HFFc6 (cell line): ENCODE results near the gene SDCCAG8. TPM values are rescaled to one million over a fixed set of nuclear protein-coding genes. Genes with fewer than 3 reads are reported as not detected.
A peak's percentile ranks its signal among the peaks of the same experiment; 100 is the strongest.

Experiments
- DNase-seq: peaks from one replicate; pipeline ENCODE4 v3.0.0-alpha.2; 2018
- H3K27ac Mint-ChIP-seq: 2 replicates; pipeline ENCODE4 v1.8.0; 2020; ENCODE audit warnings: mild to moderate bottlenecking, mixed read lengths
- H3K27me3 Mint-ChIP-seq: 2 replicates; pipeline ENCODE4 v1.8.0; 2021; ENCODE audit warnings: mild to moderate bottlenecking, moderate library complexity, mixed read lengths; ENCODE audit not compliant: insufficient read depth
- H3K36me3 Mint-ChIP-seq: 2 replicates; pipeline ENCODE4 v1.8.0; 2021; ENCODE audit warnings: low read depth, mixed read lengths
- H3K4me1 Mint-ChIP-seq: 2 replicates; pipeline ENCODE4 v1.8.0; 2020; ENCODE audit warnings: low read depth, mixed read lengths
- H3K4me3 Mint-ChIP-seq: 2 replicates; pipeline ENCODE4 v1.8.0; 2020; ENCODE audit warnings: mild to moderate bottlenecking, moderate library complexity, mixed read lengths
- H3K9me3 Mint-ChIP-seq: 2 replicates; pipeline ENCODE4 v1.8.0; 2020; ENCODE audit warnings: mild to moderate bottlenecking, mixed read lengths
- total RNA-seq, 6 experiments: library from RNA; stranded (reverse); fragmentation: NEBNext Ultra II Directional; extraction: Animal tissue kit (Norgen Biotek cat#: 25700); gene quantifications; 2 replicates in 1 of 6; 3 replicates in 5 of 6; pipeline ENCODE4 v1.2.3, GENCODE V29; 2021
- TF ChIP-seq, protein P1 (sequence below): fragments of 200-600 bp; sonication (generic); IDR thresholded peaks from 2 replicates; pipeline ENCODE4 v1.5.0; 2021; ENCODE audit warnings: antibody characterized with exemption, mild to moderate bottlenecking

Gene SDCCAG8
- total RNA-seq, 6 experiments from 2014 or later: 22.3 to 31.2 (median 26.1) TPM

DNA sequence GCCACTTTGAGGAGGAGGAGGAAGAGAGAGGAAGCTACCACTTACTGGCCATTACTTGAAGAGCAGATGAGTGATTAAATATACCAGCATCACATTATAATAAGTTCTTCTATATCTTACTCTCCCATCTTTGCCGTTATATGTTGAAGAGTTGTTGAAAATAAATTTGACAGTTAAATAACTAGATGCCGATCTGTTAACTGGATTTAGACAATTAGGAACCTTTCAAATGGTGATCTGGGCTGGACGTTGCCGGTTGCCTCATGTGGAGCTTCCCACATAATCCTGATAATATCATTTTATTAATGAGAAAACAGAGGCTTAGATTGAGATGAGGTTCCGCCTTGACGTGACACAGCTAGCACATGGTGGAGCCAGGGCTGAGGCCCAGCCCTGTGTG lies 147.0 kb downstream of the SDCCAG8 start:
- Mint-ChIP-seq H3K27me3 (no peaks in the 10 kb centered on the region; the same call in 1 of the 2 replicates), H3K9me3 (no peaks in the 10 kb centered on the region), H3K27ac (no peak overlapping the region), H3K4me3 (no peak overlapping the region), H3K36me3 (0 out of 2 replicates have a peak, but pooled peaks cover 3% of the 10 kb centered on the region), H3K4me1 (peaks cover 16% of the 10 kb centered on the region)
- no peak for DNase-seq
- TF ChIP-seq, protein P1, sequence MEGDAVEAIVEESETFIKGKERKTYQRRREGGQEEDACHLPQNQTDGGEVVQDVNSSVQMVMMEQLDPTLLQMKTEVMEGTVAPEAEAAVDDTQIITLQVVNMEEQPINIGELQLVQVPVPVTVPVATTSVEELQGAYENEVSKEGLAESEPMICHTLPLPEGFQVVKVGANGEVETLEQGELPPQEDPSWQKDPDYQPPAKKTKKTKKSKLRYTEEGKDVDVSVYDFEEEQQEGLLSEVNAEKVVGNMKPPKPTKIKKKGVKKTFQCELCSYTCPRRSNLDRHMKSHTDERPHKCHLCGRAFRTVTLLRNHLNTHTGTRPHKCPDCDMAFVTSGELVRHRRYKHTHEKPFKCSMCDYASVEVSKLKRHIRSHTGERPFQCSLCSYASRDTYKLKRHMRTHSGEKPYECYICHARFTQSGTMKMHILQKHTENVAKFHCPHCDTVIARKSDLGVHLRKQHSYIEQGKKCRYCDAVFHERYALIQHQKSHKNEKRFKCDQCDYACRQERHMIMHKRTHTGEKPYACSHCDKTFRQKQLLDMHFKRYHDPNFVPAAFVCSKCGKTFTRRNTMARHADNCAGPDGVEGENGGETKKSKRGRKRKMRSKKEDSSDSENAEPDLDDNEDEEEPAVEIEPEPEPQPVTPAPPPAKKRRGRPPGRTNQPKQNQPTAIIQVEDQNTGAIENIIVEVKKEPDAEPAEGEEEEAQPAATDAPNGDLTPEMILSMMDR: no peak

DNA sequence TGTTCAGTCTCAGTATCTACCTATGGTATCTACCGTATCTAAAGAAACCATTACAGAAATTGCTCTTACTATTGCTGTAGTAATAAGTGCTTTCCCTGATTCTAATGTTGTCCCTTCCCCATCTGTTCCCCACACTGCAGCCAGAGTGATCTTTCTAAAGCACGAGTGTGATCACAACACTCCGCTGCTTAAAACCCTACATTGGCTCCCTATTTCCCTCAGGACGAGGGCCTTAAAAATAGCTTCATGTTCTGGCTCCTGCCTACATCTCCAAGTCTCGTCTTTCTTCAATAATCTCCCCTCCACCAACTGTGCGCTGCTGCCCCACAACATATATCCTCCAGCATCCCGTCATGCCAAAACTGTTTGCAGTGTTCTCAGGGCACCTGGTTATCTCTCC lies 150.6 kb downstream of the SDCCAG8 start:
- Mint-ChIP-seq H3K27me3 (no peaks in the 10 kb centered on the region; the same call in 1 of the 2 replicates), H3K27ac (no peak overlapping the region), H3K36me3 (0 out of 2 replicates have a peak, but pooled peaks cover 3% of the 10 kb centered on the region), H3K4me3 (no peak overlapping the region), H3K4me1 (peaks cover 27% of the 10 kb centered on the region), H3K9me3 (no peaks in the 10 kb centered on the region)
- DNase-seq: no peak
- TF ChIP-seq, protein P1: no peak

DNA sequence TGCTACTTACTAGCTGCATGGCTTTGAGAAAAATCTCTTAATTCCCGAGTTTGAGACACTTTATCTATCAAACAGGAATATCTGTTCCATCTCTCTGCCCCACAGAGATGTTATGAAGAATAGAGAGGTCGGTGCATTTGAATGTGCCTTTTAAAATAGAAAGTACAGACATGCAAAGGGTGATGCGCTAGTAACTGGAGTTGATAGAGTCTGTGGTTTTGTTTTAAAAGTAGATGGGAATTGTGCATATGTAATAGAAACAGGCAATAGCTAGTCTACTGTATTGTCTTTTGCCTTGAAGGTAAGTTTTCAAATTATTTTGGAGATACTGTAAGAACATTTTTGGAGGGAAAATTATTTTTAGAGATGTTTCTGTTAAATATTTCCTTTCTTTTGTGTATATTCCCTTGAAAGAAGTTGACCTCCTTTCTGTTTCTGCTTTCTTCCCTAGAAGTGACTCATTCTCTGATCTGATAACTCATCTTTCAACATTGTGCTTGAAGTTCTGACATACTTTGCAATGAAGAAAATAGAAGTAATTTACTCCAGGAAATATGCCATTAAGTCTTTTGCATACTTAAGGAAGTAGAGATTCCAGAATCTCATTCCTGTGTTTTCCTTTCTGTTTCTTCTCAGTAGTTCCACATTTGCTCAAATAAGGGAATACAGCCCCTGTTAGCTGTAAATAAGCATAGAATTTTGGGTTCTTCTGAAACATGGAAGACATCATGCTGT lies 151.6 kb downstream of the SDCCAG8 start:
- 0 out of 2 replicates have a peak, but pooled peaks cover 2% of the 10 kb centered on the region for H3K36me3 Mint-ChIP-seq
- no peaks in the 10 kb centered on the region for H3K9me3 Mint-ChIP-seq

DNA sequence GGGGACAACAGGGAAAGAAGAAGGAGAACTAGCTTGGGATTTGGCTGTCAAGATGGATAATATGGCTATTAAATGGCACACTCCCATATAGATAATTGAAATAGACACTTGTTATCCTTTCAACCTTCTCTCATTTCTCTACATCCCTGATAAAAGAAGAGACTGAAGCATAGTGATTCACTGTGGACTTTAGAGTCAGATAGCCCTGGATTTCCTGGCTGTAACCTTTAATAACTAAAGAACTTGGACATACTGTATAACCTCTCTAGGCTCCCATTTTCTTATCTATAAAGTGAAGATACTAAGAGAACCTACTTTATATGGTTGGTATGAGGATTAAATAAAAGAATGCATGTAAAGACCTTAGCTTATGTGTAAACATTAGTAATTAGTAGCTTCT lies 152.6 kb downstream of the SDCCAG8 start:
- H3K4me3 Mint-ChIP-seq: 0 out of 2 replicates have a peak overlapping the region, but pooled peaks have one; percentile 19
- no peak for DNase-seq
- peak overlapping the region; percentile 46; the same call in 1 of the 2 replicates for H3K27ac Mint-ChIP-seq
- TF ChIP-seq, protein P1: no peak
- no peaks in the 10 kb centered on the region for H3K9me3 Mint-ChIP-seq
- peaks cover 27% of the 10 kb centered on the region for H3K4me1 Mint-ChIP-seq
- H3K27me3 Mint-ChIP-seq: no peaks in the 10 kb centered on the region; the same call in 1 of the 2 replicates
- no peaks in the 10 kb centered on the region for H3K36me3 Mint-ChIP-seq

More for the DNA sequence above, 151.6 kb downstream of the SDCCAG8 start:
- Mint-ChIP-seq H3K27ac (peak overlapping the region; percentile 62), H3K4me1 (peaks cover 27% of the 10 kb centered on the region), H3K27me3 (no peaks in the 10 kb centered on the region; the same call in 1 of the 2 replicates), H3K4me3 (peak overlapping the region; percentile 72)
- DNase-seq: peak; percentile 41
- TF ChIP-seq, protein P1: no peak

DNA sequence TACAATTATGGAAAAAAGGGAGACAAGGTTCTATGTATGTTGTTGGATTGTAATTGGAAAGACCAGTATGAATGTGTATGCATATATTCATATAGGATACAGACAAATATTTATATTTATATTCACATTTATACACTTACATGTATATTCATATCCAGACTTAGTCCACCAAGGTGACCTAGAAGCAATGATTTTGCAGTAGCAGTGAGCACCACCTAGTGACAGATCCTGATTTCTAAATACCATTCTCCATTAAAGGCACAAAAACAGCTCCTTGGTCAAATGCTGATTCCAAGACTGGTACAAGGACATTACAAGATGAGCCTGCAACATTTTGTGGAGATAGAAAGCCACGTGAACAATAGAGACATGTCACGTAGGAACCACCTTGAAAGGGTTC lies 153.4 kb downstream of the SDCCAG8 start:
- no peaks in the 10 kb centered on the region for H3K36me3 Mint-ChIP-seq

More for the DNA sequence above, 153.4 kb downstream of the SDCCAG8 start:
- TF ChIP-seq, protein P1: peak; percentile 61
- peaks cover 27% of the 10 kb centered on the region for H3K4me1 Mint-ChIP-seq
- no peaks in the 10 kb centered on the region for H3K27me3 Mint-ChIP-seq
- H3K27ac Mint-ChIP-seq: no peak overlapping the region
- no peak overlapping the region for H3K4me3 Mint-ChIP-seq
- H3K9me3 Mint-ChIP-seq: no peaks in the 10 kb centered on the region
- no peak for DNase-seq
